ENCODE results near the gene NPRL2.

NPRL2 gene

DNA sequence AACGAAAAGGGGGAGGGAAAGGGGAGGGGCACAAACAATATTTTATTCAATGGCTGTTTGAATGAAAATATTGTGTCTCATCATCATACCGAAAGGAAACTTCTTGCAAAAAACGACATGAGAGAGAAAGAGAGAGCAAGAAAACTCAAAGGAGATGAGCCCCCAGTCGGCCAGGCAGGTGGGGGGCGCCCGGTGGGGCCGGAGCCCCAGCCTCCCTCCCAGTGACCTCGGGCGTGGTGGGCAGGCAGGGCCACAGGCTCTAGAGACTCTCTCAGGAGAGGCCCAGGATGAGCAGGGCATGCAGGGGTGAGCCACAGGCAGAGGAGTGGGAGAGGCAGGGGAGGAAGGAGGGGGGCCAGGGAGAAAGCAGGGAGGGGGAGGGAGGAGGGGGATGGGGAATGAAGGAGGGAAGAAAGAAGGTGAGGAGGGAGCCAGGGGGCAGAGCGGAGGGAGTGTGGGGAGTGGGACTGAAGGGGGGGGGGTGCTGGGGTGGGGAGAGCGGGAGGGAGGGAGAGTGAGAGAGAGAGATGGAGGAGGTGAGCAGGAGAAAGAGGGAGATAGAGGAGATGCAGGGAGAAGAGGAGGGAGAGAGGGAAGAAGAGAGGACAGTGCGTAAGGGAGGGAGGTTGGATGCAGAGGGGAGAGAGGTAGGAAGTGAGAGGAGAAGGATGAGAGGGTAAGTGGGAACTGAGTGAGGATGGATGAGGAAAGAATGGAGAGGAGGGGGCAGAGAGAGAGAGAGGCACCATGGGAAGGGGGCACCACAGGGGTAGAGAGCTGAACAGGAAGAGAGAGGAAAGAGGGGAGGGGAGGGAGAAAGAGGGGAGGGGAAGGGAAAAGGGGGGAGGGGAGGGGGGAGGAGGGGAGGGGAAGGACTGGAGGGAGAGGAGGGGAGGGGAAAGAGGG is 22.8 kb upstream of the NPRL2 start:
- no peak for DNase-seq

DNA sequence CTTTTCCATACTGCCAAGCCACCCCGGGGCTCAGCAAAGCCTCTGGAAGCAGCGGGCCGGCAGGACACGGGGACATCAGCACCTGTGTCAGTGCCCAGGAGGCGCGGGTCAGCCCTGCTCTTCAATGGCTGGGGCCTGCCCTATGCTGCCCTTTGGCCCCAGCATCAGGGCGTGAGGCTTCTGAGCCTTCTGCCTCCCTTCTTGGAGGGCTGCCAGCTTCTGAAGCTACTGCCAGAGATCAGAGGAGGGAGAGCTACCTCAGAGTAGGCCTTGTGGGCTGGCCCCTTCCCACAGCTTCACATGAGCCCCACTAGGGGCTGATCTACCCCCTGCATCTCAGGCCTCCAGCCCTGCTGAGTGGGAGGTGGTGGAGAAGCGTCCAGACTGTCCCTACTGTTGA is 21.8 kb upstream of the NPRL2 start:
- peak; percentile 29 for DNase-seq

DNA sequence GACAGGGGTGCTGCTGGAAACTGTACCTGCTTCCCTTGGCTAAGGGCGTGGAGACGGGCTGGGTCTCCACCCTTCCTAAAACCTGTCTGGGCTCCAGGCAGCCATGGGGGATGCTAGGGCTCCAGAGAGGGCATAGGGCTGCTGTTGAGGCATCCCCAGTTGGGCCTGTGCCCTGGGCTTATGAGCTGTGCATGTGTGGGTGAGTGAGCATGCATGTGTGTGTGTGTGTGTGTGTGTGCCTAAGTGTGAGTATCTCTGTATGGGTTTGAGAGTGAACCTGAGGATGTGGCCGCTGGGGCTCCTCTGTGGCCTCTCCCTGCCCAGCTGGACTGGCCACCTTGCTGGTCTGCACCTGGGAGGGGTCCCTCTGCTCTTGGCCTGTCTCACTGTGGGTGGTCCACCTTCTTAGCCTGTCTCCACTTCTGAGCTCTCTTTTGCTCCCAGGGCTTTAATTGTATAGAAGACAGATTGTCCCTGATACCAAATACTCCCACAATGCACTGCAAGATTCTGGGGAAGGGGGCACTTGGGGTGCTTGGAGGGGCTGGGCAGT is 20.6 kb upstream of the NPRL2 start:
- no peak for DNase-seq

DNA sequence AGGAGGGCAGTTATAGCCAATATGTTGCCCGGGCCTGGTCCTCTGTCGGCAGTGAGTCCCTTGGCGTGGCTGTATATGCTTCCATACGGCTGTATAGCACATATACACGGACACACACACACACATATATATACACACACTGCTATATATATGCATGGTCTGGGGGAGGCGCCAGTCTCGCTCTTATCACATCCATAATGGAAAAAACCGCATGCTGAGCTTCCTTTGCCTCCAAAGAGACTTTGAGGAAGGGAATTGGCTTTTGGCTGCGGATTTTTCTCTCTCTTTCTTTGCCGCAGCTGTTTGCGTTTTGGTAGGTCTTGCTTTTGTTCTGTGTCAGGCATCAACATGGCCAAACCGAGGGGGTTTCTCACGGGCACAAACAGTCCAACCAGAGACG is 20.0 kb upstream of the NPRL2 start:
- DNase-seq = no peak

DNA sequence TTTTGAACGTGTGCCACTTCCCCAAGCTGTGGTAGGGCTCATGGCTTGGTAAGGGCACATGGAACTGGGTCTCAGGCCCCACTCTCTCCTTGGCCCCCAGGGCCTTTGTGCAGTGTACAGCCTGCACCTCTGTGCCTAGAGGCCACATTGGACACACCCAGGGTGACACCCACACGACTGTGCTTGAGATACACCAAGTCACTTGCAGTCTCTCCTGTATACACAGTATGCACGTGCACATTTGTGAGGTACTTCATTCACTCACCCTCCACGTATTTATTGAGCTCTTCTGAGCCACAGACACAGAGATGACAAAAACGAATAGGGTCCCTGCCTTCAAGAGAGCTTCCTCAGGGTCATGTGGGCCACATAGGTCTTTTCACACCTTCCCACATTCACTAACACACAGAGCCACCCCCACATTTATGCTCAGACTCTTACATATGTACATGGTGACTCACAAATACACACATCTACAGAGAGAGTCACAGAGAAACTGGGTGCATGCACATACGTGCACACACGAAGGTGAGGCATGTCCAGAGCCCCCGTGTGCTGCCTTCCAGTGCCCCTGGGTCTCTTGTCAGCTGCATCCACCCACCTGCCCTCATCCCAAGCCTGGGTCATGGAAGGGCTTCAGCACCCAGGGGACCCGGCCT is 18.6 kb upstream of the NPRL2 start:
- no peak for DNase-seq

DNA sequence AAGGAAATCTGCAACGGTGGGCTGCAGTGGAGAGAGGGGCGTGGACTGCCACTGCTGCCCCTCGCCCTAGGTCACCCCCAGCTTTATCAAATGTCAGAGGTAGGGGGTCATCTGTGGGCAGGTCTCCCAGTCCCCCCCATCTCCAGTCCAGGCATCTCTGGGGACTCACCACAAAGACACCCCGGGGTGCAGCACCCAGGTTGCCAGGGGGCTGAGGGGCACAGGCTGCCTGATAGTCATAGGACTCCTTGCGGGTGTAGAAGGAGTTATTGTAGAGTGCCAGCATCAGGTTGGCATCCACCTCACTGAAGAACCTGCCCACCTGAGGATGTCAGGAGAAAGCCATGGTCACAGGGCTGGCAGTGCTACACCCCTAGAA is 15.3 kb upstream of the NPRL2 start:
- no peak for DNase-seq

DNA sequence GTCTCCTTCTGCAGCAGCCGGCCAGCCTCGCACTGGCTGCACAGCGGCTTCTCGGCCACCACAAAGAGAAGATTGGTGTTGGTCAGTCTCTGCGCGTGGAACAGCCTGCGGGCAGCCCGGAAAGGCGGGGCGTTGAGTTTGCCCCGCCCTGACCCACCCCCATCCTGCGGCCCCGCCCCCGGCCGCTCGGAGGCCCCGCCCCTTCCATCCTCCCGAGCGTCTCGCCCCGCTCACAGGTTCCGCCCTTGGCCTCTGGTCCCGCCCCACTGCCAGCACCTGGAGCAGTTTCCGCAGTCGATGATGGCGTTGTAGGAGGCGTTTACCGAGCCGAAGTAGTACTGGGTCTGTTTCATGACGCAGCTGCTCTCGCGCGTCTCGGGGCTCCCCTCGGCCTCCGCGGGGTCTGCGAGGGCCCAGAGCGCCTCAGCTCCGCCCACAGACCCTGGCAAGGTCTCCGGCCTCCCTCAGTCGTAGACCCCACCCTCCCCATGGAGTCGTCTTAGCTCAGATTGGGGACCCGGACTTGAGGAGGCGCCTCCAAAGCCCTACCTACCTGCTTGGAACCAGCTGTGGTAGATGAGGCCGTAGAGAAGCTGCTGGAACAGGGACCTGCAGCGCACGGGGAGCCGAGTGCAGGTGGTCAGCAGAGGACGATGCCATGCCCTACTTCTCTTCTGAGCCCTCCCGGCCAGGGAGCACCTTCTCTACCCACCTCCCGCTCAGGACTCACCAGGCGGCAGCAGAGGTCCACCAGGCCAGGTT is 14.7 kb upstream of the NPRL2 start:
- DNase-seq = no peak

DNA sequence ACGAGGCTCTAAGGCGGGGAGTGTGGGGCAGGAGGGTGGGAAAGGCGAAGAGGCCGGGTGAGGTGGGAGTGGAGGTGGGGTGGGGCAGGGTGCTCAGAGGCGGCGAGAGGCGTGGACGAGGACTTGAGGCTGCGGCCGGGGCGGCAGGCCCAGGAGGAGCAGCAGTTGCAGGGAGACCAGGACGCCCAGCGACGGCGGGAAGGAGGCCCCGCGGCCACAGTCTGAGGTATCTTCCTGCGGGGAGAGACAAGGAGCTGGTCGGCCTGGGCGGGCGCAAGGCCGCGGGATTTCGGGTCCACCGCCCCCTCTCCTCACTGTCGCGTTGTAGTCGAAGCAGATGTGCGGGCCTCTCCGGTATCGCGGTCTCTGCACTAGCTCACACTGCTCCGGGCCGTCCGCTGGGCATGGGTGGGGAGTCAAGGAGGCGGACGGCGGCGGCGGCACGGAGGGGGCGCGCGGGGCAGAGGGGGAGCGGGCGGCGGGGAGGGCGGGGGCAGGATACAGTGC is 14.1 kb upstream of the NPRL2 start:
- no peak for DNase-seq

DNA sequence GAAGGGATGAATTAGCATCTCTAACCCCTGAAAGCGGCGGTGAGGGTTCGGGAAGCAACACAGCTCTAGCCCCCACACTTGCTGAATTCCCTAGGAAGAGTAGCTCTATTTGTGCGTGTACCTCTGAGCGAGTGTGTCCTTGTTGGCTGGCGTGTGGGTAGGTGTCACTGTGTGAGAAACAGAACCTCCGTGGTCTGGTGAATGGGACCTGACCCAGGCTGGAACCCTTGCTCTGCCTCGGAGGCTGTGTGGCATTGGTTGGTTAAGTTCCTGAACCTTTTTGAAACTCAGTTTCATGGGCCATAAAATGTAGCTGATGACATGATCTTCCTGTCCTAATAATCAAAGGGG is 9.2 kb upstream of the NPRL2 start:
- no peak for DNase-seq

DNA sequence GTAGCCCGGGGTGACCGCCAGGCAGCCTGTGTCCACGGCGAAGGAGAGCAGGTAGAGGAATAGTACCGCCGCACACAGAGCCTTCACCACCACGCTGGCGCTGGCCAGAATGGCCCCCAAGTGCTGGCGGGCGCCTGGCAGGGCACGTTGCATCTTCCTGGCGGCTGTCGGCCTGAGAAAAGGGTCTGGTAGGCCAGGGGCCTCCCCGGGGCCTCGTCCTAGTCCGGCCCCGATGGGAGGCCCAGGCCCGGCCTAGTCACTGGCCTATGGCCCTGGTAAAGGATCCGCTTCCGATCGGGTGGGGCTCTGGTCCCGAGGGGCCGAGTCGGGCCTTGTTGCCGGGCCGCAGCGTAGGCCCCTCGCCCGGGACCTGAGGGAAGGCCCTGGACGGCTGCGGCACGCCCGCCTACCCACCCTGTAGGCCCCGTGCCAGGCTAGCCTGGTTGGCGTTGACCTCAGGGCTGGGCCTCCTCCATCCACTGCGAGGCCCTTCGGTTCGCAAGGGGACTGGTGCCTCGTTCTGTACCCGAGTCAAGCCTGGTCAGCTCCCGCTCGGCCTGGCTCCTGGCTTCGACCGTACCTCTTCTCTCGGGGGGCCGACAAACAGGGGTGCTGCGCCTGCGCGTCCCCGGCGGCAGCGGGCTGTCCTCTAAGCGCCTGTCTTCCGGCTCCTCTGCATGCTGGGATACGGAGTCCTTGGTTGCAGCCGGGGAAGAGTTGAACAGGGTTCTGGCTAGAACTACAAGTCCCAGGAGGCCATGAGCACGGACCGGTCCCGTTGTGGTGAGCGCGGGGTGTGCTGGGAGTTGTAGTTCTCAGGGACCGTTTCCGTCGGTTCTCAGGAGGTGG is 8.6 kb upstream of the NPRL2 start, which contains the start of gene TMEM115:
TMEM115 (minus strand) TSS at position 611 of the 849 bp plus-strand sequence; CDS start at position 153, 458 bp downstream.
- DNase-seq = peak; percentile 76

DNA sequence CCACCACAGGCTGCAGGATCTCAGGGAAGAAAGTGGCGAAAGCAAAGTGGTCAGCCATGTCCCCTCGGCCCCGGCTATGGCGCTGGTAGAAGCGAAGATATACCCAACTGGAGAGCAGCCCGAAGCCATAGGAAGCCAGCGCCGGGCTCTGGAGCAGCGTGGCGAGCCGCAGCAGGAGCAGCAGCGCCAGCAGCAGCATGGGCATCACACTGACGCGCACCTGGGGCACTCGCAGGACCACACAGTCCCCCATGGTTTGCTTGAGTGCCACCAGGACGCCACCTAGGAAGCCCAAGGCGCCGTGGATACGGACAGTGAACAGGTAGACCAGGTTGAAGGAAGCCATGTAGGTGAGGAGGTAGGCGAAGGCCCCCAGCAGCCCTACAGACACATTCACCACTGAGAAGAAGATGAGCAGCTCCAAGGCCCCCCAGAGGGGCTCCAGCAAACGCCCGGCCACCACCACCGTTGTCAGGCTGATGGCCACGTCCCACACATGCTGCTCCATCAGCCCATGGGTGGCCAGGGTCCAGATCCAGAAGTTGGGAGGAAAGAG is 7.9 kb upstream of the NPRL2 start:
- DNase-seq = no peak

DNA sequence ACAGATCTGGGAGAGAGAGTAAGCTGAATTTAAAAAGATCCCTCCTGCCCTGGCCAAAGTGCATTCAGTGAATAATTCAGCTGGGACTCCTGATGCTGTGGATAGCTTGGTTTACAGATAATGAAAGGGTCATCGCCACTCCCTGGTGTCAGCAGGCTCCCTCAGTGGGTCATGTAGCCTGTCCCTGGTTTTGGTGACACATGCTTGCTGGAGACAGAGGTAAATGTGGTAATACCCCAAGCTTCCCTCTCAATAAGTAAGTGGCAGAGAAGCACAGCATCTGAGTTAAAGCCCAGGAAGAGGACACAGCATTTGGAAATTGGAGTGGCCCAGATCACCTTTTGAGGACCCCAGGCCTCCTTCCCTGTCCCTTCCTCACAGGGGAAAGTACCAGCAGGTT is 6.9 kb upstream of the NPRL2 start:
- no peak for DNase-seq

DNA sequence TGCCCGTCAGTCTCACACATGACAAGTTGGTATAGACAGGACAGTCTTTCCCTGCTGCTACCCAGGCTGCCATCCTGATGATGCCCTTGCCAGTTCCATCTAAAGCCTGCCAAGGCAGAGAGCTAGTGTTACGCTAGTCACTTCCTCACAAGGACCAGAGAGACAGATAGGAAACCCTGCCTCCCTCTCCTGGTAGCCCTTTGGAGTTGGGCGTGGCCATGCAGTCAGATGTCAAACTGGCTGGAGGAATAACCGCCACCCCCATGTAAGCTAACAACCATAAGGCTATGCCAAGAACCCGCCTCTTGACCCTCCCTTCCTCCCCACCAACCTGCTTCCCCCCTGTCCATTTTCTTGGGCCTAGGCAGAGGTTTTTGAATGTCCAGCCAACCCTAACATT is 6.0 kb upstream of the NPRL2 start:
- DNase-seq = no peak

DNA sequence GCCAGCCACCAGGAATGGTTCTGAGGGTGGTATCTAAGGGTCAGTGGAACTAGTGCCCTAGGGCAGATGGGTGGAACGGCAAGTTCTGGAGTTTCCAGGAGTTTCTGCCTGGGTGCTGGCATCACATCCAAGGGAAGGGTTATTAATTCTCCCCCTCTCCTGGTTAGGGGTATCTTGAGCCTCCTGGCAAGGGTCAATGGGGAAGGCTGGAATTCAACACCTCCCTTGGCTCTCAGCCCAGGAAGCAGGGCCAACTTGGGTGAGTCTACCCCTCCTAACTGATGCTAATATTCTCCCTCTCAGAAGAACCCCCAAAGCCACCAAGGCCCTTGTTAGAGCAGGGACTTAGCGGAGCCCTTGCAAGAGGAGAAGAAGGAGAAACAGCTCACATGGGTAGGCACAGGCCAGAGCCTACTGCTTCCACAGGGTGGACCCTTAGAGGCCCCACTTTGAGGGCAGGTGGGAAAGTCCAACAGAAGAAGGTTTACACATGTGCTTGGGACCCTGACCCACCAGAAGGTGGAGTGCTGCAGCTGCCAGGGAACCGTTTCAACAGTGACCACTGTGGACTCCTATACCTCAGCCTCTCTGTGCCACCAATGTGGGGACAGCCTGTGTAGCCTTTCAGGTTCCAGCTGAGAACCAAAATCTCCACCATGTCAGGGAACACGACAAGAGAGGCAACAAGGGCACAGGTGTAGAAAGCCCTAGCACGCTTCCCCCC is 5.4 kb upstream of the NPRL2 start:
- DNase-seq = no peak

DNA sequence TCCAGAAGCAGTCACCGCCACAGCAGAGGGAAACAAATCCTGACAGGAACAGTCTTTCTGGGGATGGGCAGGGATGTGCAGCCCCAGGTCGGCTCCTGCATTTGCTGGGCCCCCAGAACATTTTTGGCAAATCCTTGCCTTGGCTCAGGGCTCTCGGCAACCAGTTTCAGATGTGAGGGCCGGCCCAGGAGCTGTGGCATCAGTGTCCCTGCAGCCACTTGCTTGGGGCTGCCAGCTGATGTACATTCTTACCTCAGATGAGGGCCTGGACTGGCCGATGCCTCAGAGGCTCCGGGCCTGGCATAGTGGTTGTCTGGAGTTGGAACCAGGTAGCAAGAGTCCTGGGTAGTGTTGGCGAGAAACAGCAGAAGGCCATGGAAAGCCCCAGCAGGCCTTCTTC is 4.3 kb upstream of the NPRL2 start:
- DNase-seq = no peak

DNA sequence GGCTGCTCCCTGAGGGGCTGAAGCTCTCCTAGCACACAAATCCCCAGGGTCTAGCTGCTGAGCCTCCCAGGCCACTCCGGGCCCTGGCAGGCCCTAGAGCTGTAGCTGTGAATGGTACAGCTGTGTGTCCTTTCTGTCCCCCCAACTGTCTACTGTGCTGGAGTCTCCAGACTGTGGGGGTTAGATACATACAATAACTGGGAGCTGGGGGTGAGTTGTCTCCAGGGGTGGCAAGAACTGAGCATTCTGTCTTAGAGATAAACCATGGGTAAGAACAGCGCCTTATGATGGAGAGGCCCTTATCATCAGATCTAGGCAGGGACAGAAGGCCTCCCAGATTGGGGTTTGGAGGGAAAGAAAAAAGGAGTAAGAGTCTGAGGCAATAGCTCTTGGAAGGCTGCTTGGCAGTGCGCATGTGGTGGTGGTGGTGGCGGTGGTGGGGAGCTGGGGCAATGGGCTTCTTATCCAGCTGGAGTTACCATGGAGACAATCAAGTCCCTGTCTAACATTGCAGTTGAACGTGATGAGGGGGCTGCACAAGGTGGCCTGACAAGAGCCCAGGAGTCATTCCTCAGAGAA is 3.7 kb upstream of the NPRL2 start:
- no peak for DNase-seq

DNA sequence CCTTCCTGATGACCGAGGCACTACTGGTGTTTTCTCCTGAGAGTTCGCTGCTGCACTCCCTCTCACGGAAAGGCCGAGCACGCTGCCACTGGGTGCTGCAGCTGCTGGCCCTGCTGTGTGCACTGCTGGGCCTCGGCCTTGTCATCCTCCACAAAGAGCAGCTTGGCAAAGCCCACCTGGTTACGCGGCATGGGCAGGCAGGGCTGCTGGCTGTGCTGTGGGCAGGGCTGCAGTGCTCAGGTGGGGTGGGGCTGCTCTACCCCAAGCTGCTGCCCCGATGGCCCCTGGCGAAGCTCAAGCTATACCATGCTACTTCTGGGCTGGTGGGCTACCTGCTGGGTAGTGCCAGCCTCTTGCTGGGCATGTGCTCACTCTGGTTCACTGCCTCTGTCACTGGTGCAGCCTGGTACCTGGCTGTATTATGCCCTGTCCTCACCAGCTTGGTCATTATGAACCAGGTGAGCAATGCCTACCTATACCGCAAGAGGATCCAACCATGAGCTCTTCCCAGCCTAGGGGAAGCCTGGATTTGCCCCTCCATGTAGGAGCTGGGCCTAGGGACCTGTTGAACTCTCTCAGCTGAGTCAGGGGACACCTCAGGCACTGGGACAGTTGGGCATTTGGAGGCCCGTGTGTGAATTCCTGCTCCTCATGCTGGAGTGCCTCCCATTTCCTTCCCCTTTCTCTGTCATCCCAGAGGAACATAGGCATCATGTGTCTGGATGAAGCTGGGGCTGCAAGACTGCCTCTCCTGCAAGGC is 2.9 kb upstream of the NPRL2 start:
- DNase-seq = no peak

DNA sequence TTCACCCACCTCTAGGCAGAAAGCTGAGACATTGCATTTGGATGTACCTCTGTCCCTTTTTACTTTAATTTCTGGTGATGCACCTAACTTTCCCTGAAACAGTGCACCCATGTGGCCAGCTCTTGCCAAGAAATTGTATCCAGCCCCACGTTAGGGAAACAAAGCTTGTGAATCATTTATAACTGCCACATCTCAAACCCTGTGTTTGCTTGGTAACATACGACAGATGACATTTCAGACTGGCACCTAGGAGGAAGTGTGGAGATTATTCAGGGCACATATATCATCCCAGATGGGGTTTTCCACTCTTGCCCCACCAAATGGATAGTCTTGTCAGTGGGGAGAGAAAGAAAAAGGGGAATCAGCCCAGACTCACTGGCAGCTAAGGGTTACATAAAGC is 2.2 kb upstream of the NPRL2 start:
- no peak for DNase-seq

DNA sequence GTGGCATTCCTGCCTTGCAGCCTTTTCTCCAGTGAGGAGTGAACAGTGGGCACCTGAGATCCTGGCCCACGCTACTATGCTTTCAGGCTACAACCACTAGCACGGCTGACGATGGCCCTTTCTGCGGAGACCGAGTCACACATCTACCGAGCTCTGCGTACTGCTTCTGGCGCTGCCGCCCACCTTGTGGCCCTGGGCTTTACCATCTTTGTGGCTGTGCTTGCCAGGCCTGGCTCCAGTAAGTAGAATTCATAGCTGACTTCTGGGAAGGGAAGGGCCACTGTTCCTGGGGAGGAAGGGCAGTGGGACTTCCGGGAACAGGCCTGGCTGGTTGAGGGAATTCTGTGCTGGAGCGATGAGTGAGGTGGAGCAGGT is 735 bp upstream of the NPRL2 start:
- DNase-seq = no peak

DNA sequence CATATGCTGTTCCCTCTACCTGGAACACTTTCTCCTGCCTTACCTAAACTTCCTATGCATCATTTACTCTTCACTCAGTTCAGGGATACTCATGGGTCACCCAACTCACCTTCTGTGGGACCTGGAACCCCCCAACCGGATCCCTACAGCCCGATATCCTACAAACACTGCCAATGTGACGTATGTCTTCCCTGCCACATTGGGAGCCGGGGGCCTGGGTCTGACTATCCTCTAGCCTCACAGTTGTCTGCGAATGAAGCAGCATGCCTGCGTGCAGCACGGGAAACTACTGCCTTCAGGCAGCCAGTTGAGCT is 405 bp downstream of the NPRL2 start:
- DNase-seq = no peak
